ENCODE results near the gene FMNL1. TPM values are rescaled to one million over a fixed set of nuclear protein-coding genes. Genes with fewer than 3 reads are reported as not detected.

The FMNL1 gene
- total RNA-seq, 1 donor from 2014 or later, result 12.1 TPM

- DNase-seq (ENCODE audit: low read depth), result no peak
Measured at GRCh38 chr17:45222289-45222995, 757 bp downstream of the FMNL1 start.

DNA sequence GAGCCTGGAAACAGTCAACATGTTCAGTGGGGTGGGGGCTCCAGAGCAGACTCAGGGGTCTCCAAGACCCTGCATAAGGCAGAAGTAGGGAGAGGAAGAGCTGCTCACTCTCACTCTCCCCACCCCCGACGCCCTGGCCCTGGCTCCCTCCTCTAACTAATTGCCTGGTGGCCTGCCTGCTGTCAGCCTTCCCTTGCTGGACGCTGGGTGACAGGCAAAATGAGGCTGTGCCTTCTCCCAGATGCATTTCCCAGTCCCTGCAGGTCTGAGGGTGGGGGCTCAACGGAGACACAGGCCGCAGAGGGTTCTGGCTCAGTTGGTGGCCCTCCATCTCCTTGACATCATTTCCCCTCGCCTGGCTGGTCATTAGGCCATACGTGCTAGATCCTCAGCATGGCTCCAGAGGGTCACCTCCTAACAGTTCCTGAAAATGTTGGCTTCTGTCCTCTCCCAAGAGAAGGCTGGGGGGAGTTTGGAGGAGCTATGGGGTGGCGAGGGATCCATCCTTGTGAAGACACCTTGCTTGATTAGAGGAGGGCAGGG lies 1.4 kb downstream of the FMNL1 start:
- DNase-seq (ENCODE audit: low read depth), result no peak

- DNase-seq (ENCODE audit: low read depth), result no peak
Measured at GRCh38 chr17:45223539-45224528, 2.1 kb downstream of the FMNL1 start.

GRCh38 chr17:45224671-45225050 lies 3.0 kb downstream of the FMNL1 start:
- no peak for DNase-seq (ENCODE audit: low read depth)

DNA sequence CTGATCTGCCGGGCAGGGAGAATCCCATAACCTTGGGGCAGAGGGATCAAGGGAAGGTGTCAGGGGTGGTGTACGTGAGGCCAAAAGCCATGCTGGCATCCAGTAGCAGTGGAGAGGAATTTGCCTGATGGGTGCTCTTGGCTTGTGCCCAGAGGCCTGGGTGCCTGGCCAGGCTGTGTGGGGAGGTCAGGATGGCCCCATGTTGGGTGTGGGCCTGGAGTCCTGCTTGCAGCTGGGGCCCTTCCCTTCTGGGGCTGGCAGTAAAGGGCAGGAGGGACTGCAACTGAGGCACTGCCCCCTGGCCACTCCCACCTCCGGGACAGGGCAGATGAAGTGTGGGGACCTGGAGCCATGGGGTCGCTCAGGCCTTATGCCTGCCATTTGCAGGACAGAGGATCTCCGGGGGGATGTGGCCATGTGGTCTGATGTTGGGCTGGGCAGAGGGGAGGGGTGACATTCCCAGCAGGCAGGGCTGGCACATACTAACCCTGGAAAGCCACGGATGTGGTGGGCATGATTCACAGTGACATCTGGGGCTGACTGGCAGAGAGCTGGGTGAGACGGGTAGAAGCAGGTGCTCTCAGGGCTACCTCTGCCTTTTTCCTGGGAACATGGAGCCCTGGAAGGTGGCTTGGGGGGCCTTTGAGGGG lies 3.5 kb downstream of the FMNL1 start:
- DNase-seq (ENCODE audit: low read depth), result peak; percentile 67

DNA sequence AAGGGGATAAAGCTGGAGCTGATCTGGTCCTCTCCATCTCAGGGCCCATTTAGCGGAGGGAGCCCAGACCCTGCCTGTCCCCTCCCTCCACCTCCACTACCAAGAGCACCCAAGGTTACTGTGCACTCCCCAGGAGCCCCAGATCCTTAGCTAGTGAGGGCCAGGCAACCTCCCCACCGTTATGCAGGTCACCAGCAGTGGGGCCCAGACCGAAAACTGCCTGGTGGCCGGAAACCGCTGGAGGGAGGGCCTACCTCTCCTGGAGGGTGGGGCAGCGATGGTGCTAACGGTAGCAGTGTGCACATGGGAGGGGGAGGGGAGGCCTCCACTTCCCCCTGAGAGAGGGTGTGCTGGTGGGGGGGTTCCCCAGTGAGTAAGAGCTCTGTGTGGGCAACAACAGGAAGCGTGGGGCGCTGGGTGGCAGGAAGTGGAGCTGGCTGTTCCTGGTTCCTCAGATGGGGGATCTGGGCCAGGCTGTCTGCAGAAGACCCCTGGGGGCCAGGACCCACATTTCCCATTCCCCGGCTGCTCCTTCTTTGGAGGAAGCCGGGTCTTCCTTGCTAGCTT lies 4.4 kb downstream of the FMNL1 start:
- peak; percentile 15 for DNase-seq (ENCODE audit: low read depth)

DNA sequence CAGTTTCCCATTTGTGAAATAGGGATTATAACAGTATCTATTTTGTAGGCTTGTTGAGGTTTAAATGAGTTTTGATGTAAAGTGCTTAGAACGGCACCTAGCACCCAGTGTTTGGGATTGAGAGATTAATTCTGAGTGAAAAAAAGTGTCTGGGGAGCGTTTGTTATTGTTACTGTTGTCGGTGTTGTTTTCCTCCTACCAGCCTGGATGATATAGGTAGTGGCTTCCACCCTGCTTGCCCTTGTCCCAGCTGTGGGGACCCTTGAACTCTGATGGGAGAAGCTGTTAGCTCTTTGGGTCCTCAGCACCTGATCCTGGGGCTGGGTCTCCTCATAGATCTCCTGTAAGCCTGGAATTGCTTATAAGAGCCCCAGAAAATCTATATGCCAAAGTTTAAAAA lies 4.9 kb downstream of the FMNL1 start:
- no peak for DNase-seq (ENCODE audit: low read depth)

DNA sequence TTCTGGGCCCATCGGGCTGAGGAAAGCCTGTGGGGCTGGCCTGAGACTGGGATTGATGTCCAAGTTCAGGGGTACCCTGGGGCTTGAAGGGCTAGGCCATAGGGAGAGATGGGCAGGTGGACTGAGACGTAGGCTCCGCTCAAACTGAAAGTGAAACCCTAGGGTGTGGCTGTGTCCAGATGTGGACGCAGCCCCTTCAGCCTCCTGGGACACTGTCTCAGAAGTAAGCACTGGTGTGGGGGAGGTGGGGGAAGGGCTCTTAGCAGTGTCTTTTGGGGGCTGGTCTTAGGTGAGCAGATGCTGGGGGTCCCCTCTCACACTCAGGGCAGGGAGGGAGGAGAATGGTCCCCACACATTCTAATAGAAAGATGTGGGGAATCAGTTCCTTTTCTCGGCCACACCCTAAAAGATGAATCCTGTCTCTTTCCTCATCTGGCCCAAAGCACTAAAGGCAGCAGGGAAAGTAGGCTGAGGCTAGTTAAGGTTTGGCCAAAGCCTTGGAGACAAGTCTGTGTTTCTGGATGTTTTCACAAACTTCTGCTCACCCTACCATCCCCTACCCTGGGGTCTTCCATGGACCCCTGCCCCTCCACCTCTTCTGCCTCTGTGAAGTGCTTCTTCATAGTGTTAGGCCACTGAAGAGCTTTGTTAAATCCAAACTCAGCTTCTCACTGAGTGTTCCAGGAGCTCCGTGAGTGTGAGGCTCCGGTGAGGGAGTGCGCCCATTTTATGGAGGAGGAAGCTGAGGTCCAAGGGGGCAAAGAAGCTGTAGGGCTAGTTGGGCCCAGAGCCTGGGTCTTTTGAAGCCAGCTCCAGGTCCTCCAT lies 5.6 kb downstream of the FMNL1 start:
- no peak for DNase-seq (ENCODE audit: low read depth)

GRCh38 chr17:45227926-45228762 lies 6.5 kb downstream of the FMNL1 start:
- no peak for DNase-seq (ENCODE audit: low read depth)

DNA sequence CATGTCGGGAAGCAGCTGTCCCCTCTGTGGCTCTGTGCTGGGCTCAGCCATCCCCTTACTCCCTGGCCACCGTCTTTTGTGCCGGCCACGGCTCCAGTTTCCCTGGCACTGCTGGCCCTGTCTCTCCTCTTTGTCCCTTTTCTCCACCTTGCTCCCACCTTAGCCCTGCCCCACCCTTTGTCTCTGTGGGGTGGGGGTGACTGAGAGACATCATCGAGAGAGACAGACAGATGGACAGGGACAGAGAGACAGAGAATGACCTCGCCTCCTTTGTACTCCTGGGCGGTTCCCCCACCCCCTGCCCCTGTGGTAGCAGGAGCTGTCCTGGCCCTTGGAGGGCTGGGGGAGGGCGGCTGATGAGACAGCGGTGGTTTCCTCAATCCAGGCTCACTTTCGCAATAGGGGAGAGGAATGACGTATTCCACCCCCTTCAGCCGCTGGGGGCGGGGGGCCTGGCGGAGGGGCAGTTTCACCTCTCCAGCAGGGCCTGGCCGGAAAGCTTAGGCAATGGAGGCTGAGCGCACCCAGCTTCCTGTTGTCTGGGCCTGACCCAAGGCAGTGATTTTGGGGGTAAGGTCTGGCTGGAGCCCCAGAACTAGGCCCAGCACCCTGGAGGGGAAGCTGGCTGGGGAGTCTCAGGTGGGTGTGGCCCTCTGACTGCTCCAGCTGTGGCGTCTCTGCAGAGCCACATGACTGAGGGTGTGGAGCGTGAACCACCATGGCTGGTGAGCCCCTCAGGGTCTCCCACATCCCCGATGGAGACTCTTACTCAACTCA lies 7.3 kb downstream of the FMNL1 start:
- peak; percentile 71 for DNase-seq (ENCODE audit: low read depth)

- no peak for DNase-seq (ENCODE audit: low read depth)
Measured at GRCh38 chr17:45229681-45230409, 8.2 kb downstream of the FMNL1 start.

GRCh38 chr17:45230410-45230786 lies 8.7 kb downstream of the FMNL1 start:
- no peak for DNase-seq (ENCODE audit: low read depth)

GRCh38 chr17:45230787-45231480 lies 9.2 kb downstream of the FMNL1 start:
- no peak for DNase-seq (ENCODE audit: low read depth)

GRCh38 chr17:45231481-45232116 lies 9.9 kb downstream of the FMNL1 start:
- DNase-seq (ENCODE audit: low read depth), result no peak

GRCh38 chr17:45232514-45233422 lies 11.1 kb downstream of the FMNL1 start:
- no peak for DNase-seq (ENCODE audit: low read depth)

GRCh38 chr17:45233423-45233924 lies 11.8 kb downstream of the FMNL1 start:
- no peak for DNase-seq (ENCODE audit: low read depth)
